HG03460 (cell line): ENCODE results near the gene TMEM271.
"Not testable (repeated sequence)": the region's sequence is repeated elsewhere in the genome, so short reads cannot be mapped to it uniquely, and the experiment has no call there.

Experiments
- ATAC-seq: cut with Tn5 transposase; IDR thresholded peaks from one replicate; pipeline ENCODE4 v1.9.1; 2021; ENCODE audit not compliant: unreplicated experiment

The TMEM271 gene

GRCh38 chr4:610411-611261 lies 34.5 kb upstream of the TMEM271 start:
- ATAC-seq = no peak

DNA sequence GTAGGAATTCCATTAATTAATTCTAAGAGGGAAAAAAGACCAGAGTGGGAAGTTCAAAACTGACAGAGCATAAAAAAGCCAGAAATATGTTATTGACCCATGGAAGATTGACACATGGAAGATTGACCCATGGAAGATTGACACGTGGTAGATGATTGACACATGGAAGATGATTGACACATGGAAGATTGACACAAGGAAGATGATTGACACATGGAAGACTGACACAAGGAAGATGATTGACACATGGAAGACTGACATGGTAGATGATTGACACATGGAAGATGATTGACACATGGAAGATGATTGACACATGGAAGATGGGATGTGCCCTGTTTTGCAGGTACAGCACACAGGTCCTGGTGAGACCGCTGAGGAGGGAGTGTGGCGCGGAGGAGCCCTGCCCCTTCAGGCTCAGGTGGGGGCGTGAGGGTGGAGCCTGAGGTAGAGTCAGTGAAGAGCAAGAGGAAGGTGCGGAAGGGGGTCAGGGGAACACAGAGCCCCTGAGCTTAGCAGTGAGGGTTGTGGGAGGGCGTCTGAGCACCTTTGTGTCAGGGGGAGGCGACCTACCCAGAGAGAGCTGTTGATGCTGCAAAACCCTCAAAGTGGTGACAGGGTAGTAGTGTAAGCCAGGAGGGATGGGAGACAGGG lies 33.4 kb upstream of the TMEM271 start:
- no peak for ATAC-seq

GRCh38 chr4:608236-608635 lies 32.1 kb upstream of the TMEM271 start:
- ATAC-seq = no peak

DNA sequence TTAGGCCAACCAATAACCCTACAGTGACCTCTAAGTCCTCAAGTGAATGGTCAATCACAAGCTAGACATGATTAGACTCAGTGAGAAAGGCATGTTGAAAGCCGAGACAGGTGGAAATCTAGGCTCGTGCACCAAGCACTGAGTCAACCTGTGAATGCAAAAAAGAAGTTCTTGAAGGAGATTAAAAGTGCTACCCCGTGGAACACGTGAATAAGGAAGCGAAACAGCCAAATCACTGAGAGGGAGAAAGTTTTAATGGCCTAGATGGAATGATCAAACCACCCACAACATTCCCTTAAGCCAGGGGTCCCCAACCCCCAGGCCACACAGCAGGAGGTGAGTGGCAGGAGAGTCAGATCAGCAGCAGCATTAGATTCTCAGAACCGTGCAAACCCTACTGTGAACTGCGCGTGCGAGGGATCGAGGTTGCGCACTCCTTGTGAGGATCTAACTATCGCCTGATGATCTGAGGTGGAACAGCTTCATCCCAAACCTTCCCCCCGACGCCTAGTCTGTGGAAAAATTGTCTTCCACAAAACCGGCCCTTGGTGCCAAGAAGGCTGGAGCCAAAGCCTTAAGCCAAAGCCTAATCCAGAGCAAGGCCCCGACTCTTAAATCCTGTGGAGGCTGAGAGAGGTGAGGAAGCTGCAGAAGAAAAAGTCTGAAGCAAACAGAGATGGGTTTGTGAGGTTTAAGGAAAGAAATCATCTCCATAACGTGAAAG lies 29.8 kb upstream of the TMEM271 start:
- ATAC-seq = no peak

- ATAC-seq = no peak
Observed at GRCh38 chr4:604131-604530, 28.0 kb upstream of the TMEM271 start.

- no peak for ATAC-seq
Observed at GRCh38 chr4:602559-602942, 26.5 kb upstream of the TMEM271 start.

- no peak for ATAC-seq
Observed at GRCh38 chr4:601612-602558, 25.8 kb upstream of the TMEM271 start.

GRCh38 chr4:600850-601515 lies 24.9 kb upstream of the TMEM271 start:
- no peak for ATAC-seq

DNA sequence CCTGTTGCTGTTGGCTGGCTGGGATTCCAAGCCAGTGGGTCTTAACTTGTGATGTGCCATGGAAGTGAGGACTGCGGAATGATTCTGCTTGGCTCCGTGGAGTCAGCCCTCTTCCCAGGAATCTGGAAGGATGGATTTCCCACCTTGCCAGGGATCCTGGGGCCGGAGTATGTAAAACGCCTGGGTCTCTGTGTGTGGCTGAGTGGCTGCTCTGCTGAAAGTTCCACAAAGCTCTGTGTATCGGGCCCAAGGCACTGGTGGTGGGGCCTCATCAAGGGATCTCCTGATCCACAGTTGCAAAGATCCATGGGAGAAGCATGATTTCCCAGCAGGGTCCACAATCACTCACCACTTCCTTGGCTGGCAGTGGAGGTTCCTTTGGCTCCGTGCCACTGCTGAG lies 24.1 kb upstream of the TMEM271 start:
- no peak for ATAC-seq

- no peak for ATAC-seq
Observed at GRCh38 chr4:598925-599324, 22.8 kb upstream of the TMEM271 start.

GRCh38 chr4:592825-593520 lies 16.9 kb upstream of the TMEM271 start:
- no peak for ATAC-seq

- ATAC-seq = not testable (repeated sequence)
Observed at GRCh38 chr4:592178-592577, 16.1 kb upstream of the TMEM271 start.

DNA sequence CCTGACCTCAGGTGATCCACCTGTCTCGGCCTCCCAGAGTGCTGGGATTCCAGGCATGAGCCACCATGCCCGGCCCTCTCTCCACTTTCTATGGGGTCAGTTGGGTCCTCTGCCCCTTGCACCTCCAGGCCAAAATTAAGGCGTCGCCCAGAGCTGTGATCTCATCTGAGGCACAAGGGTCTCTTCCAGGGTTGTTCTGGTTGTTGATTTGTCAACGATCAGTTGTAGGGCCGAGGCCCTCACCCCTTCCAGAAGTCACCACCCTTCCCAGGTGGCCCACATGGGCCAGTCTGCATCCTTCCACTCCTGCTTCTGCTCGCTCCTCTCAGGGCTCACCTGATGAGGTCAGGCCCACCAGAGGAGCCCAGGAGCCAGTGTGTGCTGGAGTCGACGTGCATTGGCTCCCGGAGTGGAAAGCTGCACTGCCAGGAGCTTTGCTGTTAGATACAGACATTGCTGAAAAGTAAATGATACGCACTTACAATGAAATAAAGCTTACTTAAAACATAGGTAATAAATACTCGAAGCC lies 14.3 kb upstream of the TMEM271 start:
- no peak for ATAC-seq

DNA sequence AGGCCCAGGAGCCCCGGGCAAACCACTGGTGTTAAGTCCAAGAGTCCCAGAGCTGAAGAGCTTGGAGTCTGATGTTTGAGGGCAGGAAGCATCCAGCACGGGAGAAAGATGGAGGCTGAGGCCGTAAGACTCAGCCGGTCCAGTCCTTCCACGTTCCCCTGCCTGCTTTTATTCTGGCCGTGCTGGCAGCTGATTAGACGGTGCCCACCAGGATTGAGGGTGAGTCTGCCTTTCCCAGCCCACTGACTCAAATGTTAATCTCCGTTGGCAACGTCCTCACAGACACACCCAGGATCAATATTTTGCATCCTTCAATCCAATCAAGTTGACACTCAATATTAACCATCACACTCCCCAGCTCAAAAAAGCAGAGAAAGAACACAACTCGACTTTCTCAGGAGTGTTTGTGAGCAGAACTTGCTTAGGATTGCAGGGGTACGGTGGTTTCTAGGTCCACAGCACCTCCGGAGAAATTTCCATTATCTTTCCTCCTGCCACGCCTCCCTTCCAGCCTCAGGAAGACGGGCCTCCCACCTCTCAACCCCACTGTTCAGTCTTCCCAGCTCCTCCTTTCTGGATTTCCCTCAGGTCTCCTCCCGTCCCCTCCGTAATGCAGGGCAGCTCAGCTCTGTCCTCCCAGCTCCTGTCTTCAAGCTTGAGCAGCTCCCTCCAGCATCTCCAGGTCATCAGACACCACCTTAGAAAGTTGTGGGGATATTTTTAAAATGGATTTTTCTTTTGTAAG lies 13.3 kb upstream of the TMEM271 start:
- ATAC-seq = no peak

DNA sequence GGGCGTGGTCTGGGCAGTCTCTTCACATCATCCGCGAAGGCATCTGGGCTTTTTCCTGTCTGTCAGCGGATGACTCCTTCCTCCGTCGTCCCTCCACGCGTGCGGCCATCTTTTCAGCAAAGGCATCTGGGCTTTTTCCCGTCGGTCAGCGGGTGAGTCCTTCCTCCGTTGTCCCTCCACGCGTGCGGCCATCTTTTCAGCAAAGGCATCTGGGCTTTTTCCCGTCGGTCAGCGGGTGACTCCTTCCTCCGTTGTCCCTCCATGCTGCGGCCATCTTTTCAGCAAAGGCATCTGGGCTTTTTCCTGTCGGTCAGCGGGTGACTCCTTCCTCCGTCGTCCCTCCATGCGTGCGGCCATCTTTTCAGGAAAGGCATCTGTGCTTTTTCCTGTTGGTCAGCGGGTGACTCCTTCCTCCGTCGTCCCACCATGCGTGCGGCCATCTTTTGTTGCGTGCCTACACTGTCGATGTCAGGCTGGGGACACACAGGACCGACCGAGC lies 12.3 kb upstream of the TMEM271 start:
- ATAC-seq = no peak

GRCh38 chr4:587671-588350 lies 11.7 kb upstream of the TMEM271 start:
- ATAC-seq = no peak

DNA sequence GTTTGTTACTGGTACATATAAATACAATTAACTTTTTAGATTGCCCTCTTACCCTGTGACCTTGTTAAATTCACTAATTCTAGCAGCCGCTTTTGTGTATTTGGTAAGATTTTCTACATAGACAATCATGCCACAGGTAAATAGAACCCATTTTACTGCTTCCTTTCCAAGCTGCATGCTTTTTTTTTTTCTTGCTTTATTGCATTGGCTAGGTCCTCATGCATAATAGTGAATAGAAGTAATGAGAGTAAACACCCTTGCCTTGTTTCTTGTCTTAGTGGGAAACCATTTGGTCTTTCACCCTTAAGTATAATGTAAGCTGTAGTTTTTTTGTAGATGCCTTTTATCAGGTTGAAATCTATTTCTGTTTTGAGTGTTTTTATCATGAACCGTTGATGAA lies 7.7 kb upstream of the TMEM271 start:
- ATAC-seq = no peak

GRCh38 chr4:581753-582361 lies 5.8 kb upstream of the TMEM271 start:
- no peak for ATAC-seq
